ENCODE measurements around the gene SBF2. TPM values are rescaled to one million over a fixed set of nuclear protein-coding genes. Genes with fewer than 3 reads are reported as not detected.
A peak's percentile ranks its signal among the peaks of the same experiment; 100 is the strongest.

Gene SBF2
- total and polyA plus RNA-seq, 2 of the 13 experiments (the other 11 are each of a cell fraction or from before 2014, with no cell fraction given): 24.0 to 45.8 TPM

- TF ChIP-seq HNF1B (CRISPR knock-in tag; IDR thresholded peaks at IDR 0.05): peak; percentile 51; the same call in 1 of the 2 replicates
- TF ChIP-seq YEATS2 (CRISPR knock-in tag; IDR thresholded peaks at IDR 0.05; ENCODE audit: borderline replicate concordance): peak; percentile 36; the same call in 1 of the 2 replicates
- TF ChIP-seq U2AF2 (IDR thresholded peaks at IDR 0.05; ENCODE audit: low read depth, low read length): no peak
- no peak for TF ChIP-seq MTF2 (CRISPR knock-in tag; IDR thresholded peaks at IDR 0.05; ENCODE audit: borderline replicate concordance)
- peak; percentile 92 for TF ChIP-seq ZBTB33 (CRISPR knock-in tag; IDR thresholded peaks at IDR 0.05)
- TF ChIP-seq ZNF567 (CRISPR knock-in tag; IDR thresholded peaks at IDR 0.05; ENCODE audit: borderline replicate concordance): no peak
- no peak for TF ChIP-seq ZNF556 (CRISPR knock-in tag; IDR thresholded peaks at IDR 0.05; ENCODE audit: borderline replicate concordance)
- TF ChIP-seq KLF6 (CRISPR knock-in tag; IDR thresholded peaks at IDR 0.05): no peak
- no peak for TF ChIP-seq HMGXB3 (CRISPR knock-in tag; IDR thresholded peaks at IDR 0.05; ENCODE audit: borderline replicate concordance)
- 0 out of 2 replicates have a peak, but pooled peaks have one; percentile 13 for TF ChIP-seq ZNF329 (CRISPR knock-in tag; IDR thresholded peaks at IDR 0.05; ENCODE audit: low read depth)
- no peak for TF ChIP-seq ZBTB34 (CRISPR knock-in tag; IDR thresholded peaks at IDR 0.05)
- TF ChIP-seq NCOA2 (CRISPR knock-in tag; IDR thresholded peaks at IDR 0.05): no peak
- TF ChIP-seq ZBTB43 (CRISPR knock-in tag; conservative IDR thresholded peaks at IDR 0.05): no peak
- peak; percentile 58 for TF ChIP-seq THAP11 (CRISPR knock-in tag; IDR thresholded peaks at IDR 0.05)
- no peak for TF ChIP-seq SMAD3 (CRISPR knock-in tag; IDR thresholded peaks at IDR 0.05)
- TF ChIP-seq FIP1L1 (IDR thresholded peaks at IDR 0.05; ENCODE audit: borderline replicate concordance, insufficient read depth, low read depth, low read length): no peak
- 0 out of 2 replicates have a peak, but pooled peaks have one; percentile 1 for TF ChIP-seq CAMTA2 (CRISPR knock-in tag; IDR thresholded peaks at IDR 0.05; ENCODE audit: borderline replicate concordance)
These were observed 536.0 kb downstream of the SBF2 start (continued) for GRCh38 chr11:9757809-9758636.
